Spleen (tissue), 11 donors: ENCODE results near the gene BCL7C. TPM values are rescaled to one million over a fixed set of nuclear protein-coding genes. Genes with fewer than 3 reads are reported as not detected.

Source experiments
- DNase-seq: peaks from one replicate; pipeline ENCODE4 v3.0.0-alpha.2; 2020
- H3K27ac ChIP-seq, 8 donors: fragments of 200-600 bp; sonication (generic) in 7 of 8; 1 replicate in 4 of 8; 2 replicates in 4 of 8; pipeline versions ENCODE4 v1.5.0 to v1.8.0; 2016 to 2021; ENCODE audit warnings: inconsistent platforms in 4 of 8, mild to moderate bottlenecking in 4 of 8, moderate library complexity in 1 of 8
- H3K27me3 ChIP-seq, 7 donors: fragments of 200-600 bp; sonication (generic) in 6 of 7; replicated peaks in 1 of 7; 1 replicate in 4 of 7; 2 replicates in 3 of 7; pipeline versions ENCODE4 v1.5.0 to v1.8.0; 2016 to 2021; ENCODE audit warnings: inconsistent platforms in 3 of 7, mild to moderate bottlenecking in 1 of 7
- H3K36me3 ChIP-seq, 6 donors: fragments of 200-600 bp; sonication (generic) in 5 of 6; 1 replicate in 4 of 6; 2 replicates in 2 of 6; pipeline versions ENCODE4 v1.5.0 to v1.8.0; 2016 to 2021; ENCODE audit warnings: inconsistent platforms in 2 of 6
- H3K4me1 ChIP-seq, 6 donors: fragments of 200-600 bp; sonication (generic) in 5 of 6; 1 replicate in 3 of 6; 2 replicates in 3 of 6; pipeline versions ENCODE4 v1.5.0 to v1.8.0; 2016 to 2021; ENCODE audit warnings: inconsistent platforms in 3 of 6
- H3K4me3 ChIP-seq, 8 donors: fragments of 200-600 bp; sonication (generic) in 7 of 8; 1 replicate in 4 of 8; 2 replicates in 4 of 8; pipeline versions ENCODE4 v1.5.0 to v1.8.0; 2016 to 2021; ENCODE audit warnings: inconsistent platforms in 4 of 8, mild to moderate bottlenecking in 4 of 8, moderate library complexity in 2 of 8
- H3K9me3 ChIP-seq, 8 donors: fragments of 200-600 bp; sonication (generic) in 7 of 8; 1 replicate in 4 of 8; 2 replicates in 4 of 8; pipeline versions ENCODE4 v1.5.0 to v1.8.0; 2016 to 2021; ENCODE audit warnings: inconsistent platforms in 4 of 8
- CTCF ChIP-seq, 11 experiments: fragments of 200-600 bp in 7 of 11; fragments of 450-650 bp in 4 of 11; sonication (generic) in 4 of 11; IDR thresholded peaks in 8 of 11; conservative IDR thresholded peaks in 3 of 11; 1 replicate in 7 of 11; 2 replicates in 4 of 11; pipeline versions ENCODE4 v1.4.0 to v1.8.0; 2016 to 2021; ENCODE audit warnings: antibody characterized with exemption in 11 of 11, inconsistent platforms in 4 of 11, mild to moderate bottlenecking in 1 of 11
- POLR2A ChIP-seq, 3 donors: fragments of 450-650 bp; IDR thresholded peaks; one replicate each; pipeline ENCODE4 v1.5.1; 2017; ENCODE audit warnings: antibody characterized with exemption in 3 of 3, mild to moderate bottlenecking in 1 of 3
- POLR2AphosphoS5 ChIP-seq, 3 donors: sonication (generic); formaldehyde crosslinking; IDR thresholded peaks; one replicate each; pipeline ENCODE4 v1.5.1; 2017; ENCODE audit warnings: antibody characterized with exemption in 3 of 3
- WGBS, 5 donors: extraction: QIAGEN DNeasy Blood & Tissue Kit in 3 of 5; methylation state at CpG; one replicate each; pipeline versions ENCODE4 v1.1.5 to v1.1.7; 2013 to 2018; 5-methylcytosine and 5-hydroxymethylcytosine counted together
- intact Hi-C: fragments of 100-400 bp; cut with DNase I; formaldehyde crosslinking; loops from one replicate; pipeline ENCODE4 v1.15.0; 2023; ENCODE audit warnings: low total_unique reads
- polyA plus RNA-seq, 3 donors: library from polyadenylated mRNA; stranded (reverse); fragments of 200-250 nt; gene quantifications; one replicate each; pipeline ENCODE4 v1.2.1, GENCODE V29; 2013
- total RNA-seq, 7 donors: library from RNA; depleted of rRNA in 3 of 7; stranded (reverse); fragments of >200 nt in 3 of 7; fragmentation: NEBNext Ultra II Directional in 4 of 7; extraction: Animal tissue kit (Norgen Biotek cat#: 25700) in 4 of 7; gene quantifications; one replicate each; pipeline versions ENCODE4 v1.1.0 to v1.2.1, GENCODE V29; 2016 to 2021
- donor health status: healthy with polysubstance abuse.
- donor health status: DM: no; HTN: no; CAD: no; lungs with moderate emphysema.
- donor health status: DM: no; HTN: no; CAD: no.
- donor health status: Bipolar disorder and iron deficiency.
- donor health status: healthy.
- donor health status: DM: no; HTN: no; CAD: no.
- donor health status: DM: yes; HTN: yes; CAD: no.

Gene BCL7C
- total and polyA plus RNA-seq, 10 donors: 15.5 to 38.7 (median 22.9) TPM

- peaks cover 7 to 45% (median 22%) of the 10 kb centered on the region in 6 donors for H3K4me1 ChIP-seq
- H3K27me3 ChIP-seq: no peaks in the 10 kb centered on the region
- H3K27ac ChIP-seq: peak overlapping the region in 7 of 8 donors; percentile 71 to 97 (median 96)
- intact Hi-C loops: no loop called here
- peak overlapping the region; percentile 47 to 95 (median 76) for H3K4me3 ChIP-seq
- TF ChIP-seq CTCF (IDR thresholded peaks at IDR 0.05 in 8 of 11, conservative IDR thresholded peaks at IDR 0.05 in 3 of 11): no peak
- TF ChIP-seq POLR2A (IDR thresholded peaks at IDR 0.05): no peak
- TF ChIP-seq POLR2AphosphoS5 (IDR thresholded peaks at IDR 0.05): no peak
- DNase-seq: peak; percentile 91
- peaks cover 0 to 39% (median 6%) of the 10 kb centered on the region in 6 donors for H3K36me3 ChIP-seq
- H3K9me3 ChIP-seq: no peaks in the 10 kb centered on the region
- 4 to 10% (median 9%) methylated on average over 22 to 53 of the region's 53 CpGs for WGBS, 5 donors
These were observed 30.4 kb upstream of the BCL7C start for GRCh38 chr16:30924076-30924912.

GRCh38 chr16:30923554-30924075 is 29.7 kb upstream of the BCL7C start, which contains the start of gene FBXL19:
TSS of gene FBXL19 (plus strand) at chr16:30923572. CDS start at chr16:30925755, 2,183 bp downstream.
- 0 to 2% (median 0%) methylated on average over 22 to 31 of the region's 31 CpGs for WGBS, 5 donors
- Histone ChIP-seq H3K27me3 (no peaks in the 10 kb centered on the region), H3K4me1 (peaks cover 7 to 45% (median 22%) of the 10 kb centered on the region in 6 donors), H3K4me3 (peak within 1 kb of the TSS; percentile 47 to 95 (median 78)), H3K9me3 (no peaks in the 10 kb centered on the region), H3K36me3 (peaks cover 0 to 32% (median 5%) of the 10 kb centered on the region in 6 donors), H3K27ac (peak within 1 kb of the TSS; percentile 89 to 99 (median 96))
- intact Hi-C loops: no loop called here
- TF ChIP-seq POLR2AphosphoS5 (IDR thresholded peaks at IDR 0.05) (no peak), POLR2A (IDR thresholded peaks at IDR 0.05) (no peak), CTCF (IDR thresholded peaks at IDR 0.05 in 8 of 11, conservative IDR thresholded peaks at IDR 0.05 in 3 of 11) (no peak)
- peak; percentile 92 for DNase-seq

GRCh38 chr16:30922960-30923535 is 29.2 kb upstream of the BCL7C start:
- H3K27ac ChIP-seq: peak overlapping the region; percentile 89 to 99 (median 96)
- peaks cover 0 to 26% (median 5%) of the 10 kb centered on the region in 6 donors for H3K36me3 ChIP-seq
- peak; percentile 99 for DNase-seq
- intact Hi-C loops: no loop called here
- WGBS, 5 donors: 0 to 1% (median 0%) methylated on average over 32 to 33 of the region's 33 CpGs
- peak overlapping the region; percentile 47 to 95 (median 78) for H3K4me3 ChIP-seq
- H3K4me1 ChIP-seq: peaks cover 7 to 45% (median 22%) of the 10 kb centered on the region in 6 donors
- H3K27me3 ChIP-seq: no peaks in the 10 kb centered on the region
- TF ChIP-seq POLR2AphosphoS5 (IDR thresholded peaks at IDR 0.05) (peak; percentile 88 to 96 (median 91)), POLR2A (IDR thresholded peaks at IDR 0.05) (peak in 1 of 3 donors; percentile 6), CTCF (IDR thresholded peaks at IDR 0.05 in 8 of 11, conservative IDR thresholded peaks at IDR 0.05 in 3 of 11) (peak in 2 of 11 experiments; percentile 8 to 16)
- no peaks in the 10 kb centered on the region for H3K9me3 ChIP-seq
